Bronchial epithelial cell (primary cell): ENCODE measurements around the gene RNPEP. TPM values are rescaled to one million over a fixed set of nuclear protein-coding genes. Genes with fewer than 3 reads are reported as not detected.

ENCODE experiments used
- DNase-seq: peaks from one replicate; pipeline ENCODE4 v3.0.0-alpha.2; 2010; ENCODE audit warnings: low read depth
- FAIRE-seq: peaks from 2 replicates; lab custom pipeline; 2011; peaks lifted over from hg19 to GRCh38; lab: Jason Lieb, UNC
- H3K27me3 ChIP-seq: 2 replicates; pipeline ENCODE4 v1.5.1; 2011; ENCODE audit warnings: low read length; ENCODE audit not compliant: control insufficient read depth, insufficient read depth
- H3K36me3 ChIP-seq: 2 replicates; pipeline ENCODE4 v1.5.1; 2011; ENCODE audit warnings: low read length; ENCODE audit not compliant: control insufficient read depth, insufficient read depth
- H3K4me3 ChIP-seq: 2 replicates; pipeline ENCODE4 v1.5.1; 2011; ENCODE audit warnings: mild to moderate bottlenecking, low read depth, low read length, control low read depth
- CTCF ChIP-seq: IDR thresholded peaks from 2 replicates; pipeline ENCODE4 v1.5.1; 2011; ENCODE audit warnings: mild to moderate bottlenecking, moderate library complexity, low read length, control low read depth, inconsistent platforms; ENCODE audit not compliant: insufficient read depth, severe bottlenecking
- total RNA-seq: library from RNA; depleted of rRNA; stranded (reverse); fragments of >200 nt; gene quantifications from 2 replicates; pipeline ENCODE4 v1.2.1, GENCODE V29; 2014

The RNPEP gene
- total RNA-seq, 1 donor from 2014 or later: 39.8 TPM

DNA sequence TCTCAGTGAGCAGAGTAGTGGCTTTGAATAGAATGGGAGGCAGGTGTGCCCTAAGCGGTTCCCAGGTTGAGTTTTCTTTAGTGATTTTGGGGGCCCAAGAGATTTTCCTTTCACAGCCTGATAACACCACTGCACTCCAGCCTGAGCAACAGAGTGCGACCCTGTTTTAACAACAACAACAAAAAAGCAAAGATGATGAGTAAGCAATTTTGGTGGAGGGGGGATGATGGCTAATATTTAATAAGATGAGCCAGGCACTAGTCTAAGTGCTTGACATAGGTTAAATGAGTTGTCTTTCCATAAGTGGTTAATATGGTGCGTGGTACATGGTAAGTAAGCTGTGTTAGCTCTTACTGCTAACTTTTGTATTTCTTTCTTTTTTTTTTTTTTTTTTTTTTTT, 2.0 kb downstream of the RNPEP start:
- FAIRE-seq (no peak), DNase-seq (no peak)
- Histone ChIP-seq H3K4me3 (no peak overlapping the region), H3K36me3 (peaks cover 3% of the 10 kb centered on the region), H3K27me3 (no peaks in the 10 kb centered on the region)
- TF ChIP-seq CTCF: no peak

DNA sequence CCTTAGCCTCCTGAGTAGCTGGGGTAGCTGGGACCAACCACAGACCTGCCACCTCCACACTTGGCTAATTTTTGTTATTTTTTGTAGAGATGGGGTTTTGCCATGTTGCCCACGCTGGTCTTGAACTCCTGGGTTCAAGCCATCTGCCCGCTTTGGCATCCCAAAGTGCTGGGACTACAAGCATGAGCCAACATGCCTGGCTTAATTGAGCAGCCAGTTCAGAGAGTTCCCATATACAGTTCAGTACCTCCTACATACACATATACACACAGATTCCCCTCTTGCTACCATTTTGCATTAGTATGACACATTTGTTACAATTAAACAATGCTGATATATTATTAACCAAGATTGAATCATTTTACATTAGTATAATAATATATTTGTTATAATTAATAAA, 2.9 kb downstream of the RNPEP start:
- peaks cover 8% of the 10 kb centered on the region for H3K36me3 ChIP-seq
- no peak for TF ChIP-seq CTCF
- FAIRE-seq: no peak
- no peaks in the 10 kb centered on the region for H3K27me3 ChIP-seq
- no peak overlapping the region for H3K4me3 ChIP-seq
- no peak for DNase-seq

DNA sequence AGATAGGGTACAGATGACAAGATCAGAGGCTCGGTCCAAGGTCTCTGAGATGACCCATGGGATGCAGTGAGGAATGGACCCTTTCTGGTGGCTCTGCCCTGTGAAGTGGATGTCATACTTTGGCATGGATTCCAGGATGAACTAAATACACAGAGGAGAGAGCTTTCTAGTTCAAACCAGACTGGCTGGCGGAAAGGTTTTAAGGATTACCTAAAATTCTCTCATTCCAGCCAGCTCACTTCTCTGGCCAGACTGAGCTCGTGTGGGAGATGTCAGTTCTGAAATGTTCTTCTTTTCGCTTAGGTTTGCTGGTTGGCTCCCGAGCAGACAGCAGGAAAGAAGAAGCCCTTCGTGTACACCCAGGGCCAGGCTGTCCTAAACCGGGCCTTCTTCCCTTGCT, 6.2 kb downstream of the RNPEP start:
- FAIRE-seq (no peak), DNase-seq (no peak)
- H3K36me3 ChIP-seq: peaks cover 20% of the 10 kb centered on the region
- no peaks in the 10 kb centered on the region for H3K27me3 ChIP-seq
- no peak for TF ChIP-seq CTCF
- H3K4me3 ChIP-seq: no peak overlapping the region

DNA sequence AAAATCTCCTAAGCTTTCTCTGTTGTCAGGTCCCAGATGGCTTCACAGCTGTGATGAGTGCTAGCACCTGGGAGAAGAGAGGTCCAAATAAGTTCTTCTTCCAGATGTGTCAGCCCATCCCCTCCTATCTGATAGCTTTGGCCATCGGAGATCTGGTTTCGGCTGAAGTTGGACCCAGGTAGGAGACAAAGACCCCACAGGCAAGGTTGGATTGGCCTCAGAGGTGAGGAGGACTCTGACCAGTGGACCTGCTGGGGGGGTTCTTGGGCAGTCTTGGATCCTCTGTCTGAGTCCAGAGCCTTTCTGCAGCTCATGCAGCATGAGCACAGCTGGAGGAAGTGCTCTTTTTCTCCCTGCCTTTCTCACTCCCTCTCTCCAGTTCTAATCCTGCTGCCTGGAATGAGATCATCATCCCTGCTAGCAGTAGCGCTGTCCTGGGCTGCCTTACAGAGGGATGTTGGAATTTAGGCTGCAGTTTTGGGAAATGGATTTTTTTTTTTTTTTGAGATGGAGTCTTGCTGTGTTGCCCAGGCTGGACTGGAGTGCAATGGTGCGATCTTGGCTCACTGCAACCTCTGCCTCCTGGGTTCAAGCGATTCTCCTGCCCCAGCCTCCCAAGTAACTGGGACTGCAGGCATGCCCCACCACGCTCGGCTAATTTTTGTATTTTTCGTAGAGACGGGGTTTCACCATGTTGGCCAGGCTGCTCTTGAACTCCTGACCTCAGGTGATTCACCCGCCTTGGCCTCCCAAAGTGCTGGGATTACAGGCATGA, 7.1 kb downstream of the RNPEP start:
- FAIRE-seq: peak; percentile 13
- Histone ChIP-seq H3K4me3 (no peak overlapping the region), H3K27me3 (no peaks in the 10 kb centered on the region), H3K36me3 (peaks cover 22% of the 10 kb centered on the region)
- TF ChIP-seq CTCF: no peak
- DNase-seq: no peak

GRCh38 chr1:201990427-201990826, 8.0 kb downstream of the RNPEP start:
- H3K27me3 ChIP-seq: no peaks in the 10 kb centered on the region
- FAIRE-seq (no peak), DNase-seq (no peak)
- H3K4me3 ChIP-seq: no peak overlapping the region
- no peak for TF ChIP-seq CTCF
- peaks cover 21% of the 10 kb centered on the region for H3K36me3 ChIP-seq
